Stimulated activated CD4-positive, alpha-beta T cell treated with anti-CD3 and anti-CD28 coated beads, Interleukin-1b, Interleukin-23, amount 100 ng/mL, for 24 hours (primary cell): ENCODE data around the gene CEBPZOS.
"Not testable (repeated sequence)": the region's sequence is repeated elsewhere in the genome, so short reads cannot be mapped to it uniquely, and the experiment has no call there.

Experiments used
- DNase-seq, 4 experiments: peaks; one replicate each; pipeline ENCODE4 v3.0.0-alpha.2; 2020; ENCODE audit warnings: low read depth in 4 of 4, low spot score in 1 of 4

Gene CEBPZOS

GRCh38 chr2:37190290-37190689 lies 6.0 kb upstream of the CEBPZOS start:
- DNase-seq, result no peak

- no peak for DNase-seq
These were observed 5.0 kb upstream of the CEBPZOS start for GRCh38 chr2:37191253-37191652.

- DNase-seq, result no peak
These were observed 4.5 kb upstream of the CEBPZOS start for GRCh38 chr2:37191747-37192146.

GRCh38 chr2:37192551-37192950 lies 3.7 kb upstream of the CEBPZOS start:
- DNase-seq, result no peak

GRCh38 chr2:37195862-37196319 lies 405 bp upstream of the CEBPZOS start:
- not testable (repeated sequence) for DNase-seq

- DNase-seq, result no peak
These were observed 2.4 kb downstream of the CEBPZOS start for GRCh38 chr2:37198681-37199065.

- no peak for DNase-seq
These were observed 4.9 kb downstream of the CEBPZOS start for GRCh38 chr2:37201208-37201607.

GRCh38 chr2:37201766-37202165 lies 5.5 kb downstream of the CEBPZOS start:
- no peak for DNase-seq

- no peak for DNase-seq
These were observed 7.4 kb downstream of the CEBPZOS start for GRCh38 chr2:37203708-37204107.

- DNase-seq, result not testable (repeated sequence)
These were observed 8.9 kb downstream of the CEBPZOS start for GRCh38 chr2:37205071-37205661.

- DNase-seq, result no peak
These were observed 9.5 kb downstream of the CEBPZOS start for GRCh38 chr2:37205689-37206341.

GRCh38 chr2:37206760-37207159 lies 10.5 kb downstream of the CEBPZOS start:
- DNase-seq, result not testable (repeated sequence)

GRCh38 chr2:37211212-37211611 lies 14.9 kb downstream of the CEBPZOS start:
- no peak for DNase-seq

GRCh38 chr2:37211939-37212338 lies 15.6 kb downstream of the CEBPZOS start:
- no peak for DNase-seq

- DNase-seq, result no peak
These were observed 19.0 kb downstream of the CEBPZOS start for GRCh38 chr2:37215250-37215649.

- DNase-seq, result no peak
These were observed 22.8 kb downstream of the CEBPZOS start for GRCh38 chr2:37219046-37219445.

GRCh38 chr2:37223131-37223530 lies 26.8 kb downstream of the CEBPZOS start:
- DNase-seq, result no peak

GRCh38 chr2:37224063-37224462 lies 27.8 kb downstream of the CEBPZOS start:
- no peak for DNase-seq

- DNase-seq, result not testable (repeated sequence)
These were observed 28.8 kb downstream of the CEBPZOS start for GRCh38 chr2:37225129-37225528.

- no peak for DNase-seq
These were observed 30.6 kb downstream of the CEBPZOS start for GRCh38 chr2:37226863-37227262.

- DNase-seq, result no peak
These were observed 32.5 kb downstream of the CEBPZOS start for GRCh38 chr2:37228788-37229187.

- DNase-seq, result no peak
These were observed 34.3 kb downstream of the CEBPZOS start for GRCh38 chr2:37230581-37230980.
